DMS 273 (cell line): ENCODE data around the gene PDC.
"Not testable (repeated sequence)": the region's sequence is repeated elsewhere in the genome, so short reads cannot be mapped to it uniquely, and the experiment has no call there.

Experiments
- DNase-seq: peaks from one replicate; lab custom pipeline; 2025; ENCODE audit not compliant: unreplicated experiment; lab: John Stamatoyannopoulos, UW

Gene PDC

DNA sequence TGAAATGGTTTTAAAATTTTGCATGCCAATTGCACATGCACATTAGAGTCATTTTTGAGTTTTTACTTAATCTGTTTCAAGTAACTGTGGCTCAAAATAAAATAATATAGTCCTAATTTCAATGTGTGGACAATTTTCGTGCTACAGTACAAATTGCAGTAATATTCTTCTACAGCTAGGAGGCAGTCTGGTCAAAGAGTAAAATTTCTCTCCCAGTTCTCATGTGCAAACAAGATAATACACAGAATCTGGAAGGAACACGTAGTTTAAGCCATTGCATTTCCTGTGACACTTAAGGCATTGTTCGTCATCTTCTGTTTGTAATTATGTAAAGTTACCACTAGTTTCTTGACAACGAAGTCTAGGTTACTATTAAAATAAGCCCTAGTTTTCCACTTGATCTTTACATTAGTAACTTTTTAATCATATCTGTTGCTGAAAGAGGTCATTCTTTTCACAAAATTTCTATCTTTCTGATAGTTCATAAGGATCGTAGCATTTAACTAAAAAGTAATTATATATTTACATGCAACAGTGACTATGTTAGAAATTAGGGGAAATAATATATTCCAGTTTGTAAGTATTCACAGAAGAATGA, 56.4 kb downstream of the PDC start:
- DNase-seq, result peak; percentile 38

DNA sequence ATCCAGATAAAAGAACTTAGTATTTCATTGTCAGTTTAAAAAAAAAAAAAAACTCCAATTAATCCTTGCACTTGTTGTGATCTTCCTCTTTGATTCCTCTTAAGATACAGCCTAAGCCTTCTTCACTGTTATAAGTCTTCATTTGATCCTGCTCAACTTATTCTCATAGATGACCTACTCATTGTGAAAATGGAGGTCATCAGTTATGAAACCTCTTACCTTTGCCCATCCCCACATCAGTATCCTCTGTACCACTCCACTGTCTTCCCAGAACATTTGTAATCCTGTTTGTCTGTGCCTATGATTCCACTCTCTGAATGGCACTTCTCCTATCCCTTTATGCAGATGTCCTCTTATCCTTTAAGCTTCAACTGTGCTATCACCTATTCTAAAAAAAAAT, 57.3 kb downstream of the PDC start:
- DNase-seq, result no peak

DNA sequence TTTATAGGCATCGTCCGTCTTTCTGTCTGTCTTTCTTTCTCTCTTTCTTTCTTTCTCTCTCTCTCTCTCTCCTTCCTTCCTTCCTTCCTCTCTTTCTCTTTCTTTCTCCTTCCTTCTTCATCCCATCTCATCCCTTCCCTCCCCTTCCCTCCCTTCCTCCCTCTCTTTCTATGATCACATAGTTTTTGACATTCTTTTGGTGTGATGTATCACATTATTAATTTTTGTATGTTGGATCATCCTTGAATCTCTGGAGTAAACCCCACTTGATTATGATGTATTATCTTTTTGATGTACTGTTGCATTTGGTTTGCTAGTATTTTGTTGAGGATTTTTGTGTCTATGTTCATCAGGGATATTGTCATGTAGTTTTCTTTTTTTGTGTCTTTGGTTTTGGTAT, 59.5 kb downstream of the PDC start:
- not testable (repeated sequence) for DNase-seq
